ENCODE measurements around the gene TTC12.

DNA sequence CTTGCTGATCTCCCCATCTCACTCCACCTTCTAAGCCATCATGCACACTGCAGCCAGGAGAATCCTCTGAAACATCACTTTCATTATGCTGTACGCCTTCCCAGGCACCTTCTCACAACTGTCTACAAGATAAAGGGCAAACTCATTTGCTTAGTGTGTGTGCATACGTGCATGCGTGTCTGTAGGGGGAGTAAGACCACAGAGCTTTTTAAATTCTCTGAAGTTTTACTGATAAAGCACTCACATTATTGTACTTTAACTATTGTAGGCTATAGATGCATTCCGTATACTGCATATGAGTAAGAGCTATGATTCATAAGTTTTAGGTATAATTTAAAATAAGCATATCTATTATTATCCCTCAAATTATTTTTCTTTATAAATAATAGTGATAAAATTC lies 57.9 kb downstream of the TTC12 start:
- TF ChIP-seq, protein P1, sequence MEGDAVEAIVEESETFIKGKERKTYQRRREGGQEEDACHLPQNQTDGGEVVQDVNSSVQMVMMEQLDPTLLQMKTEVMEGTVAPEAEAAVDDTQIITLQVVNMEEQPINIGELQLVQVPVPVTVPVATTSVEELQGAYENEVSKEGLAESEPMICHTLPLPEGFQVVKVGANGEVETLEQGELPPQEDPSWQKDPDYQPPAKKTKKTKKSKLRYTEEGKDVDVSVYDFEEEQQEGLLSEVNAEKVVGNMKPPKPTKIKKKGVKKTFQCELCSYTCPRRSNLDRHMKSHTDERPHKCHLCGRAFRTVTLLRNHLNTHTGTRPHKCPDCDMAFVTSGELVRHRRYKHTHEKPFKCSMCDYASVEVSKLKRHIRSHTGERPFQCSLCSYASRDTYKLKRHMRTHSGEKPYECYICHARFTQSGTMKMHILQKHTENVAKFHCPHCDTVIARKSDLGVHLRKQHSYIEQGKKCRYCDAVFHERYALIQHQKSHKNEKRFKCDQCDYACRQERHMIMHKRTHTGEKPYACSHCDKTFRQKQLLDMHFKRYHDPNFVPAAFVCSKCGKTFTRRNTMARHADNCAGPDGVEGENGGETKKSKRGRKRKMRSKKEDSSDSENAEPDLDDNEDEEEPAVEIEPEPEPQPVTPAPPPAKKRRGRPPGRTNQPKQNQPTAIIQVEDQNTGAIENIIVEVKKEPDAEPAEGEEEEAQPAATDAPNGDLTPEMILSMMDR (IDR thresholded peaks at IDR 0.05): no peak
- TF ChIP-seq POLR2A (IDR thresholded peaks at IDR 0.05): no peak

Data from esophagus squamous epithelium (tissue), 4 donors.